ENCODE measurements around the gene THBS3.

The THBS3 gene

GRCh38 chr1:155186794-155187455, 20.8 kb downstream of the THBS3 start:
- DNase-seq: no peak

- DNase-seq: no peak
These were observed 21.5 kb downstream of the THBS3 start for GRCh38 chr1:155186067-155186793.

GRCh38 chr1:155185783-155186066, 22.0 kb downstream of the THBS3 start:
- DNase-seq: no peak

- DNase-seq: no peak
These were observed 22.6 kb downstream of the THBS3 start for GRCh38 chr1:155184835-155185782.

GRCh38 chr1:155184351-155184811, 23.3 kb downstream of the THBS3 start:
- DNase-seq: no peak

DNA sequence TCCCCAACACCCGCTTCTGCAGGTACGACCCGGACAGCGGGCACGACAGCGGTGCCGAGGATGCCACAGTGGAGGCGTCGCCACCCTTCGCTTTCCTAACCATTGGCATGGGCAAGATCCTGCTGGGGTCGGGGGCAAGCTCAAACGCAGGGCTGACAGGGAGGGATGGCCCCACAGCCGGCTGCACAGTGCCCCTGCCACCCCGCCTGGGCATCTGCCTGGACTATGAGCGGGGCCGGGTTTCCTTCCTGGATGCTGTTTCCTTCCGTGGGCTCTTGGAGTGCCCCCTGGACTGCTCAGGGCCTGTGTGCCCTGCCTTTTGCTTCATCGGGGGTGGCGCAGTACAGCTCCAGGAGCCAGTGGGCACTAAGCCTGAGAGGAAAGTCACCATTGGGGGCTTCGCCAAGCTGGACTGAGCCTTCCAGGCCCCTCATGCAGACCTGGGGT, 23.9 kb downstream of the THBS3 start:
- no peak for DNase-seq

- DNase-seq: no peak
These were observed 25.6 kb downstream of the THBS3 start for GRCh38 chr1:155182052-155182550.

DNA sequence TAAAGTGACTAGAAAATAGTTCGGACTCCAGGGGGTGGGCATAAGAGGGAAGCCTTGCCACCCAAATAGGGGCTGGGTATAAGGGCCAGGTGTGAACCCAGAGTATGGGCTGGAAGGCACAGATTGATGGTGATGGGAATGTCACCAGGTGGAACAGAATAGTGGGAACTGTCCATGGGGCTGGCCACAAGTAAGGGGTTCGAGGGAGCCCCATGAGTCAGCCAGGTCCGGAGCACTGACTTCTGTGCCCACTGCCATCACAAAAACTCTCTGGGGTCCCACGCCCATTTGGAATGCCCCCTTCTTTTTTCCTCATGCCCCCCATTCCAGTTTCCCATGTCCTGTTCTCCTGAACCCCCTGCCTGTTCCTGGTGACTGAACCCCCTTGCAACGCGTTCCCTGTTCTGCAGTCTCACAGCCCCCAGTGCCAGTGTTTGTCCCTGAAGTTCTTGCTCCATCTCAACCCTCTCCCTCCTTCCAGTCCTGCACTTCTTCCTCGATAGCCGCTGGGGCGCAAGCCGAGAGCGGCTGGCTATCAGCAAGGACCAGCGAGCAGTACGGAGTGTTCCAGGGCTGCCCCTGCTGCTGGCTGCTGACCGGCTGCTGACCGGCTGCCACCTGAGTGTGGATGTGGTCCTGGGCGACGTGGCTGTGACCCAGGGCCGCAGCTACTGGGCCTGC, 26.2 kb downstream of the THBS3 start:
- DNase-seq: no peak

GRCh38 chr1:155179112-155180031, 28.3 kb downstream of the THBS3 start:
- DNase-seq: no peak

- no peak for DNase-seq
These were observed 29.1 kb downstream of the THBS3 start for GRCh38 chr1:155178441-155179111.

GRCh38 chr1:155177918-155178281, 29.8 kb downstream of the THBS3 start:
- no peak for DNase-seq

DNA sequence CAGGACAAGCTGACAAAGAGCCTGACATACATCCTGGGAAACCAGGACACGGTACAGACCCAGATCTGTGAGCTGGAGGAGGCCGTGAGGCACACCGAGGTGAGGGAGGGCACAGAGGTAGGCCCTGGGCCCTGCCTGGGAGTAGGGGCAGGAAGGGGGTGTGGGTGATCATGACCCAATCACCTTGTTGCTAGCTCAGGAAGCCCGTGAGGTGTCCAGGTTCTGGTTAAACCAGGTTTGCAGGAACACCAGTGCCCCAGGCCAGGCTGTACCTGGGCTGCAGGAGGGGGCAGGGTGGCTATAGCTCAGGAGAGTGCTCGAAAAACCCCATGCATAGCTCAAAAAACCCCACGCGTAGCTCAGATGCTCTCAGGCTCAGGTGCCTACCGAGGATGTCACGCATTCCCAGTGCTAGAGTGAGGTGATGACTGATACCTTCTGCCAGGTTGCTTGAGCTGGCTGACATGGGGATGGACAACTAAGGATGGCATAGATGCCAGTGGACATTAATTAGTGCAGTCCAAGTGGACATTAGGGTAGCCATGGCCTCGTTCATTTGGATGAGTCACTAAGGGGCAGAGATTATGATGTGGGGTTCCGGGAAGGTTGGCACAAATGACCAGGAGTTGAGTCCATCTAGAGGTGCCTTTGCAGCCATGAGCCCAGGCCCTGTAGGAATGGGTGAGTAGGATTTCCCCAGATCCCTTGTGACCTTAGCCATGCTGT, 30.3 kb downstream of the THBS3 start:
- no peak for DNase-seq

DNA sequence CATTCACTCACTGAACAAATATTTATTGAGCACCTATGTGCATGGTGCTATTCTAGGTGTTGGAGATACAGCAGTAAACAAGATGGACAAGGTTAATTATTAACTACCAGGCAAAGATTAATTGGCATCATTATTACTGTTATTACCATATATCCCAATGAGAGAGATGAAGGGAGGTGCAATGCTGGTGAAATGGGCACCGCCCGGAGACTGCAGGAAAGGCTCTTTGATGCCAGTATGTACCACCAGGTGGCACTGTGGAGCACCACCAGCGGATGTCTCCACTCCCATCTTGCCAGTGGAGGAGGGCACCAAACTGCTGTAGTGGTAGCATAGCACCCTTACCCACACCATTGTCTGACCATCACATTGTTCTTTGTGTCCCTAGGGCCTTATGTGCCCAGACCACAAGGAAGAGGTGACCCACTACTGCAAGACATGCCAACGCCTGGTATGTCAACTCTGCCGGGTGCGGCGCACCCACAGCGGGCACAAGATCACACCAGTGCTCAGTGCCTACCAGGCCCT, 31.1 kb downstream of the THBS3 start:
- peak; percentile 55 to 81 (median 73) for DNase-seq

DNA sequence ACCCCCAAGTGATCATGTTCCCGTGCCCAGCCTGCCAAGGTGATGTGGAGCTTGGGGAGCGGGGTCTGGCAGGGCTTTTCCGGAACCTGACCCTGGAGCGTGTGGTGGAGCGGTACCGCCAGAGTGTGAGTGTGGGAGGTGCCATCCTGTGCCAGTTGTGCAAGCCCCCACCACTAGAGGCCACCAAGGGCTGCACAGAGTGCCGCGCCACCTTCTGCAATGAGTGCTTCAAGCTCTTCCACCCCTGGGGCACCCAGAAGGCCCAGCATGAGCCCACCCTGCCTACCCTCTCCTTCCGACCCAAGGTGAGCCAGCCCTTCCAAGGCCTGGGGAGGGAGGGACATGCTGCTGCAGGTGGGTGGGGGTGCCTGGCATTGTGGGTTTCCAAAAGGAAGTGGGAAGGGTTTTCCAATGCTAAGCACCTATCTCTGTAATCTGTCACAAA, 31.7 kb downstream of the THBS3 start:
- DNase-seq: peak in 1 of 5 experiments; percentile 42

- DNase-seq: no peak
These were observed 32.3 kb downstream of the THBS3 start for GRCh38 chr1:155175281-155175926.

DNA sequence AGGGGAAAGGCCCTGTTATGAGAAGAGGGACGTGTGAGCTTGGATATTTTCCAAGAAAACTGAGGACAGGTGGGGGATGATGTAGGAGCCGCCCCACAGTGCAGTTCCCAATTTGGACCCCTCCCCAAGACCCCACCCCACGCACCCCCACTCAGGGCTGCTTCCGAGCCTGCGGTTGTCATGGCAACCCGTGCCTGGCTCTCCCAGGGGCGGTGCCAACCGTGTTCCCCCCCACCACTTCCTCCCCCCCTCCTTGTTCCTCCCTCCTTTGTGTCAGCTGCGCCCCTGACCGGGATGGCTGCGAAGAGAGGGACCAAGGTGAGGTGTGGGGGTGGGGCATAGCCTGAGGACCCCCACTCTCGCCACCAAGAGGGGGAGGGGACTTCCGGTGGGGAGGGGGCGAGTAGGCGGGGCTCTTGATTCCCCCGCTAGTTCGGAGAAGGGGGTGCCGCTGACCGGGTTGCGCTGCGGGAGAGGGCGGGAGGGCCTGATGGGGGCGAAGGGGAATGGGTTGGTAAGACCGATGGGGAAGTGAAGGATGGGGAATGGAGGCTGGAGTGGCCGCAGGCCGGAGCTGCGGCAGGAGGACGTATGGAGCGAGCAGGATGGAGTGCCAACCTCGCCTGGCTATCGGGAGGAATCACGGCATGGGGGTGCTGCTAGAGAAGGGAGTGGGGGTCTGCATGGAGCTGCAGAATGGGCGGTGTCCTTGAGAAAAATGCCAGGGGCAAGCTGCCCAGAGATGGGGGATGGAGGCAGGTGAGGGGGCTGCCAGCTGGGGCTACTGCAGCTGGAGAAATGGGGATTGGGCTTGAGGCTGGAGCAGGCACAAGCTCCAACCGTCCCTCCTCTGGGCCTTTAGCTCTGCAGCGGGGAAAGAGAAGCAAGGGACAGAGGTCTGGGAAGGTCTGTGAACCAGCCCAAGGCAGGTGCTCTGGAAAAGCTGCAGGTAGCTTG, 33.1 kb downstream of the THBS3 start:
- DNase-seq: peak in 3 of 5 experiments; percentile 34 to 82 (median 45)

- peak in 4 of 5 experiments; percentile 45 to 82 (median 57) for DNase-seq
These were observed 34.0 kb downstream of the THBS3 start, which contains the start of gene TRIM46 for GRCh38 chr1:155173478-155174323. Gene TRIM46, plus strand, starts transcription at chr1:155173849. Its CDS starts 118 bp downstream, at chr1:155173967.
